HFFc6 (cell line): ENCODE data around the gene LRCOL1. TPM values are rescaled to one million over a fixed set of nuclear protein-coding genes. Genes with fewer than 3 reads are reported as not detected.

Source experiments
- DNase-seq: peaks from one replicate; pipeline ENCODE4 v3.0.0-alpha.2; 2018
- H3K27ac Mint-ChIP-seq: 2 replicates; pipeline ENCODE4 v1.8.0; 2020; ENCODE audit warnings: mild to moderate bottlenecking, mixed read lengths
- H3K27me3 Mint-ChIP-seq: 2 replicates; pipeline ENCODE4 v1.8.0; 2021; ENCODE audit warnings: mild to moderate bottlenecking, moderate library complexity, mixed read lengths; ENCODE audit not compliant: insufficient read depth
- H3K36me3 Mint-ChIP-seq: 2 replicates; pipeline ENCODE4 v1.8.0; 2021; ENCODE audit warnings: low read depth, mixed read lengths
- H3K4me1 Mint-ChIP-seq: 2 replicates; pipeline ENCODE4 v1.8.0; 2020; ENCODE audit warnings: low read depth, mixed read lengths
- H3K4me3 Mint-ChIP-seq: 2 replicates; pipeline ENCODE4 v1.8.0; 2020; ENCODE audit warnings: mild to moderate bottlenecking, moderate library complexity, mixed read lengths
- H3K9me3 Mint-ChIP-seq: 2 replicates; pipeline ENCODE4 v1.8.0; 2020; ENCODE audit warnings: mild to moderate bottlenecking, mixed read lengths
- total RNA-seq, 6 experiments: library from RNA; stranded (reverse); fragmentation: NEBNext Ultra II Directional; extraction: Animal tissue kit (Norgen Biotek cat#: 25700); gene quantifications; 2 replicates in 1 of 6; 3 replicates in 5 of 6; pipeline ENCODE4 v1.2.3, GENCODE V29; 2021
- TF ChIP-seq, protein P1 (sequence below): fragments of 200-600 bp; sonication (generic); IDR thresholded peaks from 2 replicates; pipeline ENCODE4 v1.5.0; 2021; ENCODE audit warnings: antibody characterized with exemption, mild to moderate bottlenecking

Gene LRCOL1
- total RNA-seq, 6 experiments from 2014 or later: 0.23 to 1.00 (median 0.52) TPM

- peaks cover 40% of the 10 kb centered on the region for H3K27me3 Mint-ChIP-seq
- TF ChIP-seq, protein P1, sequence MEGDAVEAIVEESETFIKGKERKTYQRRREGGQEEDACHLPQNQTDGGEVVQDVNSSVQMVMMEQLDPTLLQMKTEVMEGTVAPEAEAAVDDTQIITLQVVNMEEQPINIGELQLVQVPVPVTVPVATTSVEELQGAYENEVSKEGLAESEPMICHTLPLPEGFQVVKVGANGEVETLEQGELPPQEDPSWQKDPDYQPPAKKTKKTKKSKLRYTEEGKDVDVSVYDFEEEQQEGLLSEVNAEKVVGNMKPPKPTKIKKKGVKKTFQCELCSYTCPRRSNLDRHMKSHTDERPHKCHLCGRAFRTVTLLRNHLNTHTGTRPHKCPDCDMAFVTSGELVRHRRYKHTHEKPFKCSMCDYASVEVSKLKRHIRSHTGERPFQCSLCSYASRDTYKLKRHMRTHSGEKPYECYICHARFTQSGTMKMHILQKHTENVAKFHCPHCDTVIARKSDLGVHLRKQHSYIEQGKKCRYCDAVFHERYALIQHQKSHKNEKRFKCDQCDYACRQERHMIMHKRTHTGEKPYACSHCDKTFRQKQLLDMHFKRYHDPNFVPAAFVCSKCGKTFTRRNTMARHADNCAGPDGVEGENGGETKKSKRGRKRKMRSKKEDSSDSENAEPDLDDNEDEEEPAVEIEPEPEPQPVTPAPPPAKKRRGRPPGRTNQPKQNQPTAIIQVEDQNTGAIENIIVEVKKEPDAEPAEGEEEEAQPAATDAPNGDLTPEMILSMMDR: no peak
- no peak overlapping the region for H3K27ac Mint-ChIP-seq
- H3K36me3 Mint-ChIP-seq: no peaks in the 10 kb centered on the region
- no peak for DNase-seq
- peaks cover 3% of the 10 kb centered on the region for H3K9me3 Mint-ChIP-seq
- peaks cover 13% of the 10 kb centered on the region for H3K4me1 Mint-ChIP-seq
- H3K4me3 Mint-ChIP-seq: no peak overlapping the region
These were observed 3.9 kb downstream of the LRCOL1 start for GRCh38 chr12:132606466-132606865.

- Mint-ChIP-seq H3K4me3 (no peak overlapping the region), H3K36me3 (no peaks in the 10 kb centered on the region), H3K27me3 (peaks cover 41% of the 10 kb centered on the region), H3K9me3 (no peaks in the 10 kb centered on the region; the same call in 1 of the 2 replicates), H3K27ac (no peak overlapping the region), H3K4me1 (peaks cover 13% of the 10 kb centered on the region)
- TF ChIP-seq, protein P1: no peak
- no peak for DNase-seq
These were observed 4.5 kb downstream of the LRCOL1 start for GRCh38 chr12:132605892-132606291.

DNA sequence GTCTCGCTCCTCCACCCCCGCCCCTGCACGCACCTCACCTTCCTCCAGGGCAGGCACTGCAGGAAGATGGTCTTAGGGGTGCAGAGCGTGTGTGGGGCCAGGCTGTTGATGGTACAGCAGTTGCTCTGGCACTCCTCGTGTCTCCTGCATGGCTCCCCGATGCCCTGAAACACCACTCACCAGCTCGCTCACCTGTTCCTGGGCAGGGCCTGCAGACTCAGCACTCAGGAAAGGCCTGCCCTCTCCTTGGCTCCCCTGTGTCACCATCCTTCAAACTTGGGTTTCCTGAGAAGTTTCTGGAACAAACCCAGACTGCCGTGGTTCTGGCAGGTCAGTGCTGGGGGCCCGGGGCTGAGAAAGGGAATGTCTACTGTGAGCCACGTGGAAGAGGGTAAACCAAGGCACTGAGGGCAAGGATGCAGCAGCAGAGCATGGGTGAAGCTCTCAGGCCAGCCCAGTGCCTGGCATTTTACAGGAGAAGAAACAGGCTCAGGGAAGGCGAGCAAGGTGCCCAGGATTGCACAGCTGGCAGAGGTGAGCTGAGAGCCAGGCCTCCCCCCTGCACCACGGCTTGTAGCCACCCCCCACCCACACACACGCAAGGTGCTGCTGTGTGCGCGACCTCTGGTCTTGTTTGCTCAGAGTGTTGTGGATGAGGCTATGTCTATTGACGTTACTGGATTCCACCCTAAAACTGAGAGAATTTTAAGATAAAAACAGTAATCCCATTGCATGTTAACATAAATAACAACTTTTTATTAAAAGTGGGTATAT, 5.5 kb downstream of the LRCOL1 start:
- no peaks in the 10 kb centered on the region for H3K36me3 Mint-ChIP-seq
- H3K27ac Mint-ChIP-seq: no peak overlapping the region
- no peak for DNase-seq
- peaks cover 40% of the 10 kb centered on the region for H3K27me3 Mint-ChIP-seq
- H3K4me3 Mint-ChIP-seq: no peak overlapping the region
- H3K4me1 Mint-ChIP-seq: peaks cover 5% of the 10 kb centered on the region; the same call in 1 of the 2 replicates
- TF ChIP-seq, protein P1: no peak
- no peaks in the 10 kb centered on the region for H3K9me3 Mint-ChIP-seq

- Mint-ChIP-seq H3K9me3 (no peaks in the 10 kb centered on the region), H3K27me3 (peaks cover 39% of the 10 kb centered on the region), H3K4me3 (no peak overlapping the region), H3K27ac (no peak overlapping the region), H3K4me1 (peaks cover 5% of the 10 kb centered on the region; the same call in 1 of the 2 replicates), H3K36me3 (no peaks in the 10 kb centered on the region)
- DNase-seq: no peak
- TF ChIP-seq, protein P1: no peak
These were observed 6.2 kb downstream of the LRCOL1 start for GRCh38 chr12:132604151-132604618.

GRCh38 chr12:132603240-132604150, 6.9 kb downstream of the LRCOL1 start:
- DNase-seq: no peak
- no peaks in the 10 kb centered on the region for H3K9me3 Mint-ChIP-seq
- H3K27me3 Mint-ChIP-seq: peaks cover 32% of the 10 kb centered on the region
- H3K4me1 Mint-ChIP-seq: peaks cover 5% of the 10 kb centered on the region; the same call in 1 of the 2 replicates
- no peaks in the 10 kb centered on the region for H3K36me3 Mint-ChIP-seq
- H3K4me3 Mint-ChIP-seq: no peak overlapping the region
- H3K27ac Mint-ChIP-seq: no peak overlapping the region
- TF ChIP-seq, protein P1: no peak
